ENCODE measurements around the gene FHIT. TPM values are rescaled to one million over a fixed set of nuclear protein-coding genes. Genes with fewer than 3 reads are reported as not detected.

FHIT gene
- total and polyA plus RNA-seq, 2 donors from 2014 or later = 20.2 to 61.2 TPM

GRCh38 chr3:60102154-60102553, 1149.1 kb downstream of the FHIT start:
- no peak for DNase-seq
- TF ChIP-seq CTCF (IDR thresholded peaks at IDR 0.05; ENCODE audit: borderline replicate concordance, extremely low read depth, insufficient read depth) = no peak
- H3K27ac ChIP-seq (ENCODE audit: low read depth in 2 of 2, low read length in 2 of 2) = no peak overlapping the region

GRCh38 chr3:60101621-60102020, 1149.6 kb downstream of the FHIT start:
- no peak for FAIRE-seq
- Histone ChIP-seq H3K27ac (ENCODE audit: low read depth in 2 of 2, low read length in 2 of 2) (no peak overlapping the region), H3K27me3 (ENCODE audit: control insufficient read depth, insufficient read depth, low read length) (no peaks in the 10 kb centered on the region), H3K4me3 (ENCODE audit: low read length in 3 of 3) (no peak overlapping the region), H3K4me1 (ENCODE audit: control insufficient read depth in 2 of 3, insufficient read depth in 2 of 3, low read depth in 1 of 3, low read length in 3 of 3) (no peaks in the 10 kb centered on the region), H3K9me3 (ENCODE audit: control insufficient read depth in 2 of 3, insufficient read depth in 1 of 3, low read length in 3 of 3) (no peaks in the 10 kb centered on the region), H3K9ac (ENCODE audit: low read length in 3 of 3) (no peak overlapping the region), H3K36me3 (ENCODE audit: control insufficient read depth in 2 of 3, insufficient read depth in 3 of 3, low read length in 3 of 3) (no peaks in the 10 kb centered on the region)
- TF ChIP-seq CTCF (IDR thresholded peaks at IDR 0.05; ENCODE audit: borderline replicate concordance, extremely low read depth, insufficient read depth) = no peak
- DNase-seq = no peak
- intact Hi-C loops (cut with DNase I) = no loop called here

More at GRCh38 chr3:60102154-60102553, 1149.1 kb downstream of the FHIT start:
- Histone ChIP-seq H3K4me3 (ENCODE audit: low read length in 3 of 3) (no peak overlapping the region), H3K36me3 (ENCODE audit: control insufficient read depth in 2 of 3, insufficient read depth in 3 of 3, low read length in 3 of 3) (no peaks in the 10 kb centered on the region), H3K9me3 (ENCODE audit: control insufficient read depth in 2 of 3, insufficient read depth in 1 of 3, low read length in 3 of 3) (no peaks in the 10 kb centered on the region), H3K9ac (ENCODE audit: low read length in 3 of 3) (no peak overlapping the region), H3K4me1 (ENCODE audit: control insufficient read depth in 2 of 3, insufficient read depth in 2 of 3, low read depth in 1 of 3, low read length in 3 of 3) (no peaks in the 10 kb centered on the region), H3K27me3 (ENCODE audit: control insufficient read depth, insufficient read depth, low read length) (no peaks in the 10 kb centered on the region)
- intact Hi-C loops (cut with DNase I) = no loop called here
- FAIRE-seq = no peak

- TF ChIP-seq CTCF (IDR thresholded peaks at IDR 0.05; ENCODE audit: borderline replicate concordance, extremely low read depth, insufficient read depth) = no peak
- no peaks in the 10 kb centered on the region for H3K4me1 ChIP-seq (ENCODE audit: control insufficient read depth in 2 of 3, insufficient read depth in 2 of 3, low read depth in 1 of 3, low read length in 3 of 3)
- intact Hi-C loops (cut with DNase I) = no loop called here
- H3K9me3 ChIP-seq (ENCODE audit: control insufficient read depth in 2 of 3, insufficient read depth in 1 of 3, low read length in 3 of 3) = no peaks in the 10 kb centered on the region
- no peak overlapping the region for H3K4me3 ChIP-seq (ENCODE audit: low read length in 3 of 3)
- no peak overlapping the region for H3K27ac ChIP-seq (ENCODE audit: low read depth in 2 of 2, low read length in 2 of 2)
- no peaks in the 10 kb centered on the region for H3K36me3 ChIP-seq (ENCODE audit: control insufficient read depth in 2 of 3, insufficient read depth in 3 of 3, low read length in 3 of 3)
- no peak for DNase-seq
- FAIRE-seq = no peak
- H3K9ac ChIP-seq (ENCODE audit: low read length in 3 of 3) = no peak overlapping the region
- H3K27me3 ChIP-seq (ENCODE audit: control insufficient read depth, insufficient read depth, low read length) = no peaks in the 10 kb centered on the region
Measured at GRCh38 chr3:60096403-60096802, 1154.8 kb downstream of the FHIT start.

GRCh38 chr3:60095930-60096329, 1155.3 kb downstream of the FHIT start:
- no peak overlapping the region for H3K27ac ChIP-seq (ENCODE audit: low read depth in 2 of 2, low read length in 2 of 2)
- H3K9ac ChIP-seq (ENCODE audit: low read length in 3 of 3) = no peak overlapping the region
- no peak for TF ChIP-seq CTCF (IDR thresholded peaks at IDR 0.05; ENCODE audit: borderline replicate concordance, extremely low read depth, insufficient read depth)
- H3K4me1 ChIP-seq (ENCODE audit: control insufficient read depth in 2 of 3, insufficient read depth in 2 of 3, low read depth in 1 of 3, low read length in 3 of 3) = no peaks in the 10 kb centered on the region
- intact Hi-C loops (cut with DNase I) = no loop called here
- no peak overlapping the region for H3K4me3 ChIP-seq (ENCODE audit: low read length in 3 of 3)
- H3K27me3 ChIP-seq (ENCODE audit: control insufficient read depth, insufficient read depth, low read length) = no peaks in the 10 kb centered on the region
- no peaks in the 10 kb centered on the region for H3K9me3 ChIP-seq (ENCODE audit: control insufficient read depth in 2 of 3, insufficient read depth in 1 of 3, low read length in 3 of 3)
- no peak for FAIRE-seq
- no peaks in the 10 kb centered on the region for H3K36me3 ChIP-seq (ENCODE audit: control insufficient read depth in 2 of 3, insufficient read depth in 3 of 3, low read length in 3 of 3)
- DNase-seq = no peak

Measured in kidney (tissue), 14 donors.